GM06990 (cell line): ENCODE results near the gene LCN2.
"Not testable (repeated sequence)": the region's sequence is repeated elsewhere in the genome, so short reads cannot be mapped to it uniquely, and the experiment has no call there.

Source experiments
- DNase-seq: peaks from one replicate; pipeline ENCODE4 v3.0.0-alpha.2; 2011; ENCODE audit not compliant: insufficient read length; ENCODE audit errors: extremely low read depth
- H3K27me3 ChIP-seq: replicated peaks from 2 replicates; pipeline ENCODE4 v1.6.0; 2011; ENCODE audit warnings: low read length; ENCODE audit not compliant: control insufficient read depth, insufficient read depth
- H3K36me3 ChIP-seq: 2 replicates; pipeline ENCODE4 v1.5.1; 2011; ENCODE audit warnings: low read length; ENCODE audit not compliant: control insufficient read depth, insufficient read depth
- H3K4me3 ChIP-seq: replicated peaks from 2 replicates; pipeline ENCODE4 v1.5.1; 2011; ENCODE audit warnings: low read depth, mild to moderate bottlenecking, control low read depth, low read length
- CTCF ChIP-seq: IDR thresholded peaks from 2 replicates; pipeline ENCODE4 v1.5.1; 2011; ENCODE audit warnings: low read length, control low read depth, mild to moderate bottlenecking, inconsistent platforms; ENCODE audit not compliant: insufficient read depth, poor library complexity, severe bottlenecking

Gene LCN2

GRCh38 chr9:128131346-128131745 is 17.9 kb upstream of the LCN2 start:
- not testable (repeated sequence) for H3K36me3 ChIP-seq, H3K27me3 ChIP-seq, DNase-seq, H3K4me3 ChIP-seq

GRCh38 chr9:128132139-128132538 is 17.1 kb upstream of the LCN2 start:
- DNase-seq, H3K36me3 ChIP-seq, H3K4me3 ChIP-seq, H3K27me3 ChIP-seq: not testable (repeated sequence)

GRCh38 chr9:128135561-128135960 is 13.7 kb upstream of the LCN2 start:
- not testable (repeated sequence) for H3K4me3 ChIP-seq, H3K27me3 ChIP-seq, DNase-seq, H3K36me3 ChIP-seq

GRCh38 chr9:128136816-128137793 is 12.1 kb upstream of the LCN2 start:
- DNase-seq = no peak

GRCh38 chr9:128138001-128138400 is 11.3 kb upstream of the LCN2 start:
- DNase-seq = no peak
- no peak for TF ChIP-seq CTCF
- Histone ChIP-seq H3K36me3 (no peaks in the 10 kb centered on the region), H3K27me3 (no peaks in the 10 kb centered on the region), H3K4me3 (no peak overlapping the region)

More at GRCh38 chr9:128136816-128137793, 12.1 kb upstream of the LCN2 start:
- no peak for TF ChIP-seq CTCF
- no peaks in the 10 kb centered on the region for H3K36me3 ChIP-seq
- no peaks in the 10 kb centered on the region for H3K27me3 ChIP-seq
- no peak overlapping the region for H3K4me3 ChIP-seq

- TF ChIP-seq CTCF = no peak
Observed at GRCh38 chr9:128139621-128140020, 9.6 kb upstream of the LCN2 start.

GRCh38 chr9:128141604-128142003 is 7.6 kb upstream of the LCN2 start:
- Histone ChIP-seq H3K27me3 (no peaks in the 10 kb centered on the region), H3K36me3 (no peaks in the 10 kb centered on the region), H3K4me3 (no peak overlapping the region)
- DNase-seq = no peak
- no peak for TF ChIP-seq CTCF

More at GRCh38 chr9:128139621-128140020, 9.6 kb upstream of the LCN2 start:
- Histone ChIP-seq H3K36me3 (no peaks in the 10 kb centered on the region), H3K4me3 (no peak overlapping the region), H3K27me3 (no peaks in the 10 kb centered on the region)
- DNase-seq = no peak
